Measurements from ENCODE around the gene CACNG8.
A peak's percentile ranks its signal among the peaks of the same experiment; 100 is the strongest.
"Not testable (repeated sequence)": the region's sequence is repeated elsewhere in the genome, so short reads cannot be mapped to it uniquely, and the experiment has no call there.

The CACNG8 gene

GRCh38 chr19:54035215-54036178 lies 72.8 kb downstream of the CACNG8 start:
- Histone ChIP-seq H3K4me1 (ENCODE audit: control insufficient read depth, insufficient read depth, low read length, poor library complexity, severe bottlenecking) (peaks cover 13% of the 10 kb centered on the region), H3K4me3 (ENCODE audit: extremely low read depth, insufficient read depth, low read length, poor library complexity, severe bottlenecking) (no peak overlapping the region), H3K9me3 (ENCODE audit: control insufficient read depth, low read length) (no peaks in the 10 kb centered on the region), H3K36me3 (ENCODE audit: control insufficient read depth, insufficient read depth, low read length) (no peaks in the 10 kb centered on the region), H3K27ac (ENCODE audit: low read depth, low read length, severe bottlenecking) (peak overlapping the region; percentile 85)
- WGBS, 2 experiments (ENCODE audit: insufficient coverage in 2 of 2), result 0% methylated on average over 2 of the region's 4 CpGs; no CpG with 5 or more reads in 1 of the 2 experiments

DNA sequence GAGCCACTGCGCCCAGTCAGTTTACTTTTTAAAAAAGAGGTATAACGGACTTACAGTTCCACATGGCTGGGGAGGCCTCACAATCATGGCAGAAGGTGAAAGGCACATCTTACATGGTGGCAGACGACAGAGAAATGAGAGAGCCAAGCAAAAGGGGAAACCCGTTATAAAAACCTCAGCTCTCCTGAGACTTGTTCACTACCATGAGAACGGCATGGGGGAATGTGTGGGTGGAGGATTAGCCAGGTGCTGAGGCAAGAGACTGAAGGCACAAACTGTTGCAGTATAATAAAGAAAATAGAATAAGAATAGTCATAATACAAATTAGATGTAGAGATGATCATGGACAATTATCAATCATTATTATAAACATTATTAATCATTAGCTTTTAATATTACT lies 73.8 kb downstream of the CACNG8 start:
- H3K4me1 ChIP-seq (ENCODE audit: control insufficient read depth, insufficient read depth, low read length, poor library complexity, severe bottlenecking), result peaks cover 13% of the 10 kb centered on the region
- H3K36me3 ChIP-seq (ENCODE audit: control insufficient read depth, insufficient read depth, low read length); H3K4me3 ChIP-seq (ENCODE audit: extremely low read depth, insufficient read depth, low read length, poor library complexity, severe bottlenecking); H3K27ac ChIP-seq (ENCODE audit: low read depth, low read length, severe bottlenecking); H3K9me3 ChIP-seq (ENCODE audit: control insufficient read depth, low read length): not testable (repeated sequence)
- WGBS, 2 experiments (ENCODE audit: insufficient coverage in 2 of 2), result 89 to 90% methylated on average over 3 to 4 of the region's 5 CpGs

Measured in mesodermal cell (in vitro differentiated cells).